H1 (cell line): ENCODE measurements around the gene RILPL1.

Experiments
- CBX8 ChIP-seq: fragments of 300-800, 300-1000 bp; sonication (generic); IDR thresholded peaks from 2 replicates; pipeline ENCODE4 v1.7.1; 2016; ENCODE audit warnings: low read depth, low read length, borderline replicate concordance
- GABPA ChIP-seq: IDR thresholded peaks from 2 replicates; pipeline ENCODE4 v1.6.1; 2011; ENCODE audit warnings: mild to moderate bottlenecking, low read length, moderate library complexity, borderline replicate concordance; ENCODE audit not compliant: insufficient read depth
- POLR2AphosphoS5 ChIP-seq: IDR thresholded peaks from 2 replicates; pipeline ENCODE4 v1.6.1; 2011; ENCODE audit warnings: low read depth, low read length
- RAD21 ChIP-seq, 2 experiments: IDR thresholded peaks in 1 of 2; conservative IDR thresholded peaks in 1 of 2; 2 replicates each; pipeline ENCODE4 v1.6.1; 2011; ENCODE audit warnings: low read depth in 2 of 2, low read length in 2 of 2, improper control_type of control experiment in 1 of 2, inconsistent platforms in 1 of 2, mild to moderate bottlenecking in 1 of 2, moderate library complexity in 1 of 2
- SIX5 ChIP-seq: IDR thresholded peaks from 2 replicates; pipeline ENCODE4 v1.6.1; 2011; ENCODE audit warnings: mild to moderate bottlenecking, low read depth, low read length
- SP2 ChIP-seq: IDR thresholded peaks from 2 replicates; pipeline ENCODE4 v1.6.1; 2012; ENCODE audit warnings: mild to moderate bottlenecking, low read length, inconsistent platforms
- TF ChIP-seq, protein P1 (sequence below), 3 experiments: IDR thresholded peaks; 1 replicate in 2 of 3; 2 replicates in 1 of 3; pipeline versions ENCODE4 v1.5.1 to v1.6.1; 2011; ENCODE audit warnings: low read length in 3 of 3, mild to moderate bottlenecking in 3 of 3, inconsistent platforms in 2 of 3, low read depth in 1 of 3, moderate library complexity in 1 of 3; ENCODE audit not compliant: insufficient read depth in 1 of 3; ENCODE audit errors: control extremely low read depth in 1 of 3

DNA sequence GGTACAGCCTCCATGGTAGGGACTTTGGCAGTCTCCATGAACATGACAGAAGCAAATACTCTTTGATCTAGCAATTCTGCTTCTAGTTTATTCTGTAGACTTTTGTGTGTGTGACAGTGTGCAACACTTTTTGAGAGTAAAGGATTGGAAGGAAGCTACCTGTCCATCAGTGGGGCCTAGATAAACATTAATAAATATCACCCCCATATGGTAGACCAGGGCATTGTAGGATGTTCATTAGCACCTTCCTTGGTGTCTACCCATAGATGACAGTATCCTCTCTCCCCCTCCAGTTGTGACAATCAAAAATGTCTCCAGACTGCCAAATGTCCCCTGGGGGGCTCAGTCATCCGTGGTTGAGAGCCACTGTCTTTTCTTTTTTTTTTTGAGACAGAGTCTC, 64.7 kb downstream of the RILPL1 start:
- TF ChIP-seq POLR2AphosphoS5 (no peak), SP2 (no peak), SIX5 (no peak), CBX8 (no peak), GABPA (no peak), RAD21 (IDR thresholded peaks at IDR 0.05 in 1 of 2, conservative IDR thresholded peaks at IDR 0.05 in 1 of 2; ENCODE audit: low read depth in 2 of 2, low read length in 2 of 2) (peak; percentile 16 to 28; a peak in 3 of 4 replicates)
- TF ChIP-seq, protein P1, sequence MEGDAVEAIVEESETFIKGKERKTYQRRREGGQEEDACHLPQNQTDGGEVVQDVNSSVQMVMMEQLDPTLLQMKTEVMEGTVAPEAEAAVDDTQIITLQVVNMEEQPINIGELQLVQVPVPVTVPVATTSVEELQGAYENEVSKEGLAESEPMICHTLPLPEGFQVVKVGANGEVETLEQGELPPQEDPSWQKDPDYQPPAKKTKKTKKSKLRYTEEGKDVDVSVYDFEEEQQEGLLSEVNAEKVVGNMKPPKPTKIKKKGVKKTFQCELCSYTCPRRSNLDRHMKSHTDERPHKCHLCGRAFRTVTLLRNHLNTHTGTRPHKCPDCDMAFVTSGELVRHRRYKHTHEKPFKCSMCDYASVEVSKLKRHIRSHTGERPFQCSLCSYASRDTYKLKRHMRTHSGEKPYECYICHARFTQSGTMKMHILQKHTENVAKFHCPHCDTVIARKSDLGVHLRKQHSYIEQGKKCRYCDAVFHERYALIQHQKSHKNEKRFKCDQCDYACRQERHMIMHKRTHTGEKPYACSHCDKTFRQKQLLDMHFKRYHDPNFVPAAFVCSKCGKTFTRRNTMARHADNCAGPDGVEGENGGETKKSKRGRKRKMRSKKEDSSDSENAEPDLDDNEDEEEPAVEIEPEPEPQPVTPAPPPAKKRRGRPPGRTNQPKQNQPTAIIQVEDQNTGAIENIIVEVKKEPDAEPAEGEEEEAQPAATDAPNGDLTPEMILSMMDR (IDR thresholded peaks at IDR 0.05; ENCODE audit: control extremely low read depth in 1 of 3, insufficient read depth in 1 of 3, low read depth in 1 of 3, low read length in 3 of 3): peak in 2 of 3 experiments; percentile 11 to 14; a peak in 1 of 4 replicates
